PFSK-1 (cell line): ENCODE measurements around the gene ARHGAP25.

Experiments used
- POLR2AphosphoS5 ChIP-seq: IDR thresholded peaks from 2 replicates; pipeline ENCODE4 v1.6.1; 2012; ENCODE audit warnings: low read depth, mild to moderate bottlenecking, control low read depth, low read length, moderate library complexity
- TAF1 ChIP-seq: IDR thresholded peaks from 2 replicates; pipeline ENCODE4 v1.6.1; 2012; ENCODE audit warnings: low read length, control low read depth, borderline replicate concordance; ENCODE audit not compliant: insufficient read depth

DNA sequence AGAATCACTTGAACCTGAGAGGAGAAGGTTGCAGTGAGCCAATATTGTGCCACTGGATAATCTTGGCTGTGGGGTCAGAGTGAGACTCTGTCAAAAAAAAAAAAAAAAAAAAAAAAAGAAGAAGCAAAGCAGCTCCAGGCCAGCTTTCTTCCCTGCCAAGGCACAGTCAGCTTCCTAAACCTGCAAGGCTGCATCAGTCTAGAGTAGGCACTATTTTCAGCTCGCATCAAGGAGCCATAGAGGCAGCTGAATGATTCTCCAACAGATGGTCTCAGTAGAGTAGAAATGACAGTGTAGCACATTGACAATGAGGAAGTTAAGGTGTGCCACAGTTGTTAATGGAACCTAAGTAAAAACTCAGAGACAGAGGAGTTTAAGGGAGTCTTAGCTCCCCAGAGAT, 101.0 kb downstream of the ARHGAP25 start:
- TF ChIP-seq POLR2AphosphoS5: no peak
- TF ChIP-seq TAF1: no peak
